Nephron progenitor cell (in vitro differentiated cells): ENCODE measurements around the gene SYNJ2.

Experiments used
- DNase-seq: peaks from one replicate; pipeline ENCODE4 v3.0.0; 2021
- H3K27ac Mint-ChIP-seq: 2 replicates; pipeline ENCODE4 v1.8.0; 2021; ENCODE audit warnings: mild to moderate bottlenecking, moderate library complexity, mixed read lengths
- H3K27me3 Mint-ChIP-seq: 2 replicates; pipeline ENCODE4 v1.8.0; 2021; ENCODE audit warnings: mild to moderate bottlenecking, low read depth, mixed read lengths; ENCODE audit not compliant: poor library complexity
- H3K36me3 Mint-ChIP-seq: 2 replicates; pipeline ENCODE4 v1.8.0; 2021; ENCODE audit warnings: low read depth, mixed read lengths
- H3K4me1 Mint-ChIP-seq: 2 replicates; pipeline ENCODE4 v1.8.0; 2021; ENCODE audit warnings: mixed read lengths
- H3K4me3 Mint-ChIP-seq: 2 replicates; pipeline ENCODE4 v1.8.0; 2021; ENCODE audit warnings: mild to moderate bottlenecking, moderate library complexity, mixed read lengths
- H3K9me3 Mint-ChIP-seq: 2 replicates; pipeline ENCODE4 v1.8.0; 2021; ENCODE audit warnings: mild to moderate bottlenecking, moderate library complexity, mixed read lengths
- CTCF ChIP-seq: fragments of 200-600 bp; sonication (generic); IDR thresholded peaks from 2 replicates; pipeline ENCODE4 v1.5.0; 2021; ENCODE audit warnings: antibody characterized with exemption

Gene SYNJ2

GRCh38 chr6:158059108-158059507 lies 77.4 kb downstream of the SYNJ2 start:
- H3K27ac Mint-ChIP-seq = no peak overlapping the region
- TF ChIP-seq CTCF = no peak

DNA sequence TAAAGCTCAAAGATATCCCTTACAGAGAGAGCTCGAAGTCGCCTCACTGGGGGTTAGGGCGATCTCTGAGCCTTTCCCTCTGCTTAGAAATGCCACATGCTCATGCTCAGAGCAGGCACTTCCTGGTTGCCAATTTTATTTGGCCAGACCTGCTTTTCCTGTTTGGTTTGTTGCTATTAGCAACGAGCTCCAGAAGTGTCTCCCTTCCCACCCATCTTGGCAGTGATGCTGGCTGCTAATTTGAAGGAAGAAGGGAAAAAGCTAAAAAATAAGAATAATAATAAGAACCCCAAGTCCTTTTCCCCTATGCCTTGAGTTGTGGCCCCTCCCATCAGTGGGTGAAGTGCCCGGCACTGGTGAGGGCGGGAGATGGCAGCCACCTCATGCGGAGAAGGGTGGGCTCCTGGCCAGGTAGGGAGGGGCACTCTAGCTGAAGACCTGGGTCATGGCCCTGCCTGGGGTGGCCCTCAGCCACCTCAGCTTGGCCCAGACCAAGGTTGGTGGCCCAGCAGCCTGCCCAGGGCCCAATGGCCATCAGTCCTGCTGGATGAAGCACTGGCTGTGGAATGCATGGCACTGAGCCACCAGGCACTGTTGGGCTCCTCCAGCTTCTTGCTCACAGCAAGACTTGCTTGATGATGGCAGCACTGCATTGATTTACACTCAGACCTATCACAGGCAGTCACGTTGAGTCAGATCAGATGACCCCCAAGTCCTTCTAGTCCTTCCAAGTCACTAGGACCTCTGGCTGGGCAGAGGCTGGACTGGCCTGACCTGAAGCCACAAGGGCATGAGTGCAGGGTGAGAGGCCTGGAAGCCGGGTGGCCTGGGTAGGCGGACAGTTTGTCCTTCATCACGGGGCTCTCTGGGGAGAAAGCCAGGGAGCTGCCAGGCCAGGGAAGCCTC lies 79.0 kb downstream of the SYNJ2 start:
- DNase-seq = no peak
- H3K27me3 Mint-ChIP-seq = no peaks in the 10 kb centered on the region
- no peak overlapping the region for H3K27ac Mint-ChIP-seq

More at GRCh38 chr6:158059108-158059507, 77.4 kb downstream of the SYNJ2 start:
- no peak for DNase-seq
- peaks cover 33% of the 10 kb centered on the region for H3K4me1 Mint-ChIP-seq
- no peaks in the 10 kb centered on the region for H3K9me3 Mint-ChIP-seq
- peaks cover 8% of the 10 kb centered on the region for H3K36me3 Mint-ChIP-seq
- no peak overlapping the region for H3K4me3 Mint-ChIP-seq
- H3K27me3 Mint-ChIP-seq = no peaks in the 10 kb centered on the region

GRCh38 chr6:158061361-158061708 lies 79.7 kb downstream of the SYNJ2 start:
- DNase-seq = no peak
- Mint-ChIP-seq H3K9me3 (no peaks in the 10 kb centered on the region), H3K27me3 (no peaks in the 10 kb centered on the region), H3K36me3 (peaks cover 8% of the 10 kb centered on the region), H3K4me1 (peaks cover 19% of the 10 kb centered on the region), H3K27ac (no peak overlapping the region), H3K4me3 (no peak overlapping the region)
- no peak for TF ChIP-seq CTCF

More for the DNA sequence above, 79.0 kb downstream of the SYNJ2 start:
- TF ChIP-seq CTCF = no peak
- no peaks in the 10 kb centered on the region for H3K9me3 Mint-ChIP-seq
- H3K36me3 Mint-ChIP-seq = peaks cover 8% of the 10 kb centered on the region
- H3K4me1 Mint-ChIP-seq = peaks cover 25% of the 10 kb centered on the region
- H3K4me3 Mint-ChIP-seq = no peak overlapping the region

GRCh38 chr6:158061709-158062461 lies 80.2 kb downstream of the SYNJ2 start:
- DNase-seq = no peak
- Mint-ChIP-seq H3K9me3 (no peaks in the 10 kb centered on the region), H3K27ac (no peak overlapping the region), H3K4me1 (peaks cover 18% of the 10 kb centered on the region), H3K27me3 (no peaks in the 10 kb centered on the region), H3K4me3 (no peak overlapping the region), H3K36me3 (peaks cover 8% of the 10 kb centered on the region)
- no peak for TF ChIP-seq CTCF

DNA sequence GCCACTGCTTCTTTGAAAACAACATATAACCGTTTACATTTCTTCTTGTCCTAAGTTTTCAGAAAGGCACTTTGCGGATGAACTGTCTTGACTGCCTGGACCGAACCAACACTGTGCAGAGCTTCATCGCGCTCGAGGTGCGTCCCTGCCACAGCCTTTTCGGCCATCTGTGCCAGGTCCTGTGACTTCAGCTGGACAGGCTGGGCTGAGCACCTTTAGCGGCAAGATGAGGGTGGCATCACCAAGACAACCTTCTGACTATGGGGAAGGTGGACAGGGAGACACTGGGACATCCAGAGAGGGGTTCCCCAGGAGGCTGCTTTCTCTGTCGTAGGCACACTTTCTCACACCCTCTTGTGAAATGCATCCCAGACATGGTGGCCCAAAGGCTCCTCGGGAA lies 82.1 kb downstream of the SYNJ2 start:
- Mint-ChIP-seq H3K27ac (no peak overlapping the region), H3K27me3 (peaks cover 2% of the 10 kb centered on the region), H3K4me1 (peaks cover 22% of the 10 kb centered on the region), H3K4me3 (no peak overlapping the region), H3K9me3 (no peaks in the 10 kb centered on the region), H3K36me3 (peaks cover 8% of the 10 kb centered on the region)
- no peak for TF ChIP-seq CTCF
- DNase-seq = no peak
